Activated CD4-positive, alpha-beta T cell treated with anti-CD3 and anti-CD28 coated beads, Interleukin-2, Interleukin-6, amounts not matched to agents 100 ng/mL and 50 ng/mL, durations not matched to agents 16 hours and 8 hours (primary cell): ENCODE results near the gene ALKBH7.
"Not testable (repeated sequence)": the region's sequence is repeated elsewhere in the genome, so short reads cannot be mapped to it uniquely, and the experiment has no call there.

ENCODE experiments used
- DNase-seq: peaks from one replicate; pipeline ENCODE4 v3.0.0-alpha.2; 2020

ALKBH7 gene

GRCh38 chr19:6372594-6373095, at the start of gene ALKBH7:
TSS of gene ALKBH7 (plus strand) at chr19:6372794. CDS start at chr19:6372821, 27 bp downstream.
- peak; percentile 99 for DNase-seq

GRCh38 chr19:6324757-6325156, 47.8 kb upstream of the ALKBH7 start:
- no peak for DNase-seq

- DNase-seq: no peak
Measured at GRCh38 chr19:6325614-6326013, 47.0 kb upstream of the ALKBH7 start.

- no peak for DNase-seq
Measured at GRCh38 chr19:6326815-6327214, 45.8 kb upstream of the ALKBH7 start.

- no peak for DNase-seq
Measured at GRCh38 chr19:6333439-6333838, 39.2 kb upstream of the ALKBH7 start, which contains the start of gene ACER1. TSS of gene ACER1 (minus strand) at chr19:6333612. CDS start at chr19:6333551, 61 bp downstream.

- no peak for DNase-seq
Measured at GRCh38 chr19:6334490-6335285, 37.9 kb upstream of the ALKBH7 start.

GRCh38 chr19:6340493-6341201, 31.9 kb upstream of the ALKBH7 start:
- DNase-seq: no peak

GRCh38 chr19:6343462-6343861, 29.1 kb upstream of the ALKBH7 start:
- DNase-seq: peak; percentile 5

GRCh38 chr19:6349271-6349670, 23.3 kb upstream of the ALKBH7 start:
- DNase-seq: not testable (repeated sequence)

GRCh38 chr19:6350688-6351087, 21.9 kb upstream of the ALKBH7 start:
- no peak for DNase-seq

GRCh38 chr19:6352381-6353165, 20.0 kb upstream of the ALKBH7 start:
- DNase-seq: no peak

- no peak for DNase-seq
Measured at GRCh38 chr19:6354098-6354674, 18.4 kb upstream of the ALKBH7 start.

- not testable (repeated sequence) for DNase-seq
Measured at GRCh38 chr19:6355321-6356040, 17.1 kb upstream of the ALKBH7 start.

GRCh38 chr19:6357174-6357573, 15.4 kb upstream of the ALKBH7 start:
- DNase-seq: no peak

- no peak for DNase-seq
Measured at GRCh38 chr19:6358003-6358402, 14.6 kb upstream of the ALKBH7 start.

GRCh38 chr19:6359568-6360341, 12.8 kb upstream of the ALKBH7 start:
- no peak for DNase-seq

GRCh38 chr19:6360445-6360844, 12.1 kb upstream of the ALKBH7 start:
- not testable (repeated sequence) for DNase-seq

- not testable (repeated sequence) for DNase-seq
Measured at GRCh38 chr19:6360857-6361216, 11.8 kb upstream of the ALKBH7 start.

- DNase-seq: peak; percentile 11
Measured at GRCh38 chr19:6362027-6362350, 10.6 kb upstream of the ALKBH7 start.

- DNase-seq: peak; percentile 51
Measured at GRCh38 chr19:6362351-6362801, 10.2 kb upstream of the ALKBH7 start.

GRCh38 chr19:6364353-6364752, 8.2 kb upstream of the ALKBH7 start:
- DNase-seq: no peak
